Loucy (cell line): ENCODE measurements around the gene C1orf35.

Experiments
- H2AFZ ChIP-seq: fragments of 200-600 bp; sonication (generic); 2 replicates; pipeline ENCODE4 v1.6.0; 2016; ENCODE audit warnings: antibody characterized with exemption, mild to moderate bottlenecking, low read length, moderate library complexity
- H3F3A ChIP-seq: fragments of 200-600 bp; 2 replicates; pipeline ENCODE4 v1.6.0; 2016; ENCODE audit warnings: antibody characterized with exemption, low read depth, mild to moderate bottlenecking
- H3K27me3 ChIP-seq: fragments of 200-600 bp; sonication (generic); 2 replicates; pipeline ENCODE4 v1.6.1; 2014; ENCODE audit warnings: low read length, mild to moderate bottlenecking; ENCODE audit not compliant: insufficient read depth, poor library complexity, severe bottlenecking
- H3K36me3 ChIP-seq: fragments of 200-600 bp; sonication (generic); 2 replicates; pipeline ENCODE4 v1.6.1; 2016; ENCODE audit warnings: low read length; ENCODE audit not compliant: insufficient read depth
- H3K4me1 ChIP-seq: fragments of 200-600 bp; sonication (generic); 2 replicates; pipeline ENCODE4 v1.5.1; 2014; ENCODE audit warnings: low read length, mild to moderate bottlenecking; ENCODE audit not compliant: insufficient read depth, poor library complexity, severe bottlenecking
- H3K4me2 ChIP-seq: fragments of 200-600 bp; sonication (generic); 2 replicates; pipeline ENCODE4 v1.6.0; 2014; ENCODE audit warnings: antibody characterized with exemption, low read length, low read depth, mild to moderate bottlenecking; ENCODE audit not compliant: poor library complexity, severe bottlenecking
- H3K4me3 ChIP-seq: fragments of 200-600 bp; sonication (generic); 2 replicates; pipeline ENCODE4 v1.5.1; 2014; ENCODE audit warnings: low read length, mild to moderate bottlenecking, mixed read lengths; ENCODE audit not compliant: poor library complexity, severe bottlenecking
- H3K79me2 ChIP-seq: fragments of 200-600 bp; sonication (generic); 2 replicates; pipeline ENCODE4 v1.6.1; 2014; ENCODE audit warnings: low read length; ENCODE audit not compliant: insufficient read depth
- H3K9ac ChIP-seq: fragments of 200-600 bp; sonication (generic); 2 replicates; pipeline ENCODE4 v1.6.0; 2014; ENCODE audit warnings: mild to moderate bottlenecking, low read depth, low read length, moderate library complexity; ENCODE audit not compliant: poor library complexity, severe bottlenecking
- H3K9me2 ChIP-seq: fragments of 200-600 bp; sonication (generic); replicated peaks from 2 replicates; pipeline ENCODE4 v1.6.1; 2016; ENCODE audit warnings: low read depth, low read length, mixed read lengths
- H3K9me3 ChIP-seq: fragments of 200-600 bp; sonication (generic); 2 replicates; pipeline ENCODE4 v1.6.1; 2014; ENCODE audit warnings: mild to moderate bottlenecking, antibody characterized with exemption, low read length, low read depth; ENCODE audit not compliant: insufficient read depth
- H4K20me1 ChIP-seq: fragments of 200-600 bp; sonication (generic); 2 replicates; pipeline ENCODE4 v1.6.0; 2014; ENCODE audit warnings: antibody characterized with exemption, low read length, mild to moderate bottlenecking; ENCODE audit not compliant: insufficient read depth, poor library complexity, severe bottlenecking
- CTCF ChIP-seq: fragments of 200-600 bp; sonication (generic); conservative IDR thresholded peaks from 2 replicates; pipeline ENCODE4 v1.5.1; 2014; ENCODE audit warnings: mild to moderate bottlenecking, antibody characterized with exemption, low read length
- EZH2phosphoT487 ChIP-seq: fragments of 200-600 bp; IDR thresholded peaks from 2 replicates; pipeline ENCODE4 v1.6.1; 2018; ENCODE audit warnings: antibody characterized with exemption, mild to moderate bottlenecking, moderate library complexity, borderline replicate concordance

The C1orf35 gene

GRCh38 chr1:228149406-228150119 lies 46.4 kb upstream of the C1orf35 start, which contains the start of gene GJC2:
Gene GJC2 (plus strand): TSS chr1:228149930. CDS start chr1:228157759, 7,829 bp downstream.
- Histone ChIP-seq H3K9ac (no peak within 1 kb of the TSS), H3K4me1 (peaks cover 3% of the 10 kb centered on the region), H3K36me3 (peaks cover 15% of the 10 kb centered on the region; the same call in 1 of the 2 replicates), H3K4me3 (no peak within 1 kb of the TSS), H3F3A (no peaks in the 10 kb centered on the region), H4K20me1 (peaks cover 27% of the 10 kb centered on the region), H3K27me3 (no peaks in the 10 kb centered on the region), H3K4me2 (no peak within 1 kb of the TSS), H3K79me2 (peaks cover 28% of the 10 kb centered on the region), H3K9me2 (no peaks in the 10 kb centered on the region), H2AFZ (no peak within 1 kb of the TSS), H3K9me3 (no peaks in the 10 kb centered on the region)
- TF ChIP-seq EZH2phosphoT487: no peak
- no peak for TF ChIP-seq CTCF

GRCh38 chr1:228148935-228149405 lies 45.8 kb upstream of the C1orf35 start:
- no peaks in the 10 kb centered on the region for H3K9me3 ChIP-seq
- peaks cover 32% of the 10 kb centered on the region for H4K20me1 ChIP-seq
- H3K4me3 ChIP-seq: no peak overlapping the region
- H3K27me3 ChIP-seq: no peaks in the 10 kb centered on the region
- H3K9ac ChIP-seq: no peak overlapping the region
- H2AFZ ChIP-seq: no peak overlapping the region
- H3K36me3 ChIP-seq: peaks cover 15% of the 10 kb centered on the region; the same call in 1 of the 2 replicates
- H3K4me2 ChIP-seq: no peak overlapping the region
- no peaks in the 10 kb centered on the region for H3F3A ChIP-seq
- H3K79me2 ChIP-seq: peaks cover 34% of the 10 kb centered on the region
- TF ChIP-seq CTCF: no peak
- no peak for TF ChIP-seq EZH2phosphoT487
- H3K9me2 ChIP-seq: no peaks in the 10 kb centered on the region
- peaks cover 8% of the 10 kb centered on the region for H3K4me1 ChIP-seq

GRCh38 chr1:228148196-228148861 lies 45.2 kb upstream of the C1orf35 start:
- Histone ChIP-seq H4K20me1 (peaks cover 38% of the 10 kb centered on the region), H3K27me3 (no peaks in the 10 kb centered on the region)

More at GRCh38 chr1:228148196-228148861, 45.2 kb upstream of the C1orf35 start:
- no peak overlapping the region for H2AFZ ChIP-seq
- H3K9me3 ChIP-seq: no peaks in the 10 kb centered on the region
- H3K4me1 ChIP-seq: peaks cover 15% of the 10 kb centered on the region
- H3F3A ChIP-seq: no peaks in the 10 kb centered on the region
- no peaks in the 10 kb centered on the region for H3K9me2 ChIP-seq
- H3K4me3 ChIP-seq: no peak overlapping the region
- TF ChIP-seq EZH2phosphoT487 (no peak), CTCF (no peak)
- no peak overlapping the region for H3K9ac ChIP-seq
- no peak overlapping the region for H3K4me2 ChIP-seq
- peaks cover 15% of the 10 kb centered on the region; the same call in 1 of the 2 replicates for H3K36me3 ChIP-seq
- H3K79me2 ChIP-seq: peaks cover 41% of the 10 kb centered on the region
